ENCODE measurements around the gene RAB5IF.

- TF ChIP-seq CTCF (IDR thresholded peaks at IDR 0.05; ENCODE audit: borderline replicate concordance, extremely low read depth, low read length, poor library complexity, severe bottlenecking) (no peak), EZH2 (IDR thresholded peaks at IDR 0.05; ENCODE audit: borderline replicate concordance, low read depth, low read length, severe bottlenecking) (no peak)
These were observed 35.9 kb downstream of the RAB5IF start for GRCh38 chr20:36641506-36641843.
